GM10266 (cell line): ENCODE data around the gene SH3RF2.

Source experiments
- DNase-seq: peaks from one replicate; pipeline ENCODE4 v3.0.0; 2012; ENCODE audit errors: extremely low spot score
- CTCF ChIP-seq: IDR thresholded peaks from 2 replicates; pipeline ENCODE4 v1.5.1; 2012; ENCODE audit warnings: mild to moderate bottlenecking, low read depth; ENCODE audit not compliant: control insufficient read depth, insufficient read depth; ENCODE audit errors: missing control alignments

Gene SH3RF2

GRCh38 chr5:145982572-145983318, 46.4 kb downstream of the SH3RF2 start:
- no peak for TF ChIP-seq CTCF

GRCh38 chr5:145983446-145983845, 47.1 kb downstream of the SH3RF2 start:
- no peak for TF ChIP-seq CTCF
- no peak for DNase-seq

More at GRCh38 chr5:145982572-145983318, 46.4 kb downstream of the SH3RF2 start:
- DNase-seq = no peak

- no peak for TF ChIP-seq CTCF
- no peak for DNase-seq
These were observed 47.7 kb downstream of the SH3RF2 start for GRCh38 chr5:145984072-145984471.

- DNase-seq = no peak
- TF ChIP-seq CTCF = no peak
These were observed 51.5 kb downstream of the SH3RF2 start for GRCh38 chr5:145987856-145988255.

- no peak for TF ChIP-seq CTCF
- no peak for DNase-seq
These were observed 52.6 kb downstream of the SH3RF2 start for GRCh38 chr5:145988993-145989392.

GRCh38 chr5:145989428-145989827, 53.0 kb downstream of the SH3RF2 start:
- no peak for DNase-seq
- no peak for TF ChIP-seq CTCF

GRCh38 chr5:145990170-145990569, 53.8 kb downstream of the SH3RF2 start:
- no peak for TF ChIP-seq CTCF
- no peak for DNase-seq
